ENCODE data around the gene C6orf89. TPM values are rescaled to one million over a fixed set of nuclear protein-coding genes. Genes with fewer than 3 reads are reported as not detected.
"Not testable (repeated sequence)": the region's sequence is repeated elsewhere in the genome, so short reads cannot be mapped to it uniquely, and the experiment has no call there.

Gene C6orf89
- total RNA-seq, 1 experiment from 2014 or later, result 40.1 TPM

GRCh38 chr6:36888115-36888643, 2.4 kb downstream of the C6orf89 start:
- Histone ChIP-seq H2AFZ (no peak overlapping the region), H3K4me2 (no peak overlapping the region), H3K4me1 (replicated peaks; ENCODE audit: insufficient read depth) (peaks cover 19% of the 10 kb centered on the region), H3K9me2 (ENCODE audit: insufficient read depth) (no peaks in the 10 kb centered on the region), H3K4me3 (no peak overlapping the region), H4K20me1 (ENCODE audit: insufficient read depth) (no peaks in the 10 kb centered on the region; the same call in 1 of the 2 replicates), H3F3A (ENCODE audit: insufficient read depth, low read depth) (0 out of 2 replicates have a peak, but pooled peaks cover 6% of the 10 kb centered on the region), H3K79me2 (ENCODE audit: low read depth) (peaks cover 22% of the 10 kb centered on the region), H3K36me3 (ENCODE audit: low read depth) (no peaks in the 10 kb centered on the region), H3K27ac (no peak overlapping the region), H3K27me3 (ENCODE audit: insufficient read depth, low read depth) (no peaks in the 10 kb centered on the region), H3K9me3 (ENCODE audit: insufficient read depth, low read depth) (no peaks in the 10 kb centered on the region)
- TF ChIP-seq CTCF (conservative IDR thresholded peaks at IDR 0.05), result no peak
- TF ChIP-seq EZH2 (IDR thresholded peaks at IDR 0.05; ENCODE audit: low read depth), result no peak
- no peak for DNase-seq
- intact Hi-C loops (cut with micrococcal nuclease; ENCODE audit: unreplicated experiment), result loop anchor here (10.0 kb wide), 1 partner anchor 317 kb away; no protein-coding TSS in a partner anchor
- CTCF ChIA-PET, result no interaction called here
- POLR2A ChIA-PET (ENCODE audit: unreplicated experiment), result no interaction called here
- no TSS peak for BruUV-seq (replicated peaks)

- Histone ChIP-seq H3K4me2 (no peak overlapping the region), H3K27me3 (ENCODE audit: insufficient read depth, low read depth) (no peaks in the 10 kb centered on the region), H3K27ac (no peak overlapping the region), H3K9me3 (ENCODE audit: insufficient read depth, low read depth) (no peaks in the 10 kb centered on the region), H3K4me3 (no peak overlapping the region), H2AFZ (no peak overlapping the region), H3K4me1 (replicated peaks; ENCODE audit: insufficient read depth) (peaks cover 19% of the 10 kb centered on the region), H4K20me1 (ENCODE audit: insufficient read depth) (no peaks in the 10 kb centered on the region; the same call in 1 of the 2 replicates), H3K36me3 (ENCODE audit: low read depth) (no peaks in the 10 kb centered on the region), H3K9me2 (ENCODE audit: insufficient read depth) (no peaks in the 10 kb centered on the region), H3F3A (ENCODE audit: insufficient read depth, low read depth) (0 out of 2 replicates have a peak, but pooled peaks cover 6% of the 10 kb centered on the region), H3K79me2 (ENCODE audit: low read depth) (peaks cover 22% of the 10 kb centered on the region)
- no peak for TF ChIP-seq EZH2 (IDR thresholded peaks at IDR 0.05; ENCODE audit: low read depth)
- no peak for TF ChIP-seq CTCF (conservative IDR thresholded peaks at IDR 0.05)
- DNase-seq, result no peak
- no TSS peak for BruUV-seq (replicated peaks)
- intact Hi-C loops (cut with micrococcal nuclease; ENCODE audit: unreplicated experiment), result loop anchor here (10.0 kb wide), 1 partner anchor 316 kb away; no protein-coding TSS in a partner anchor
- POLR2A ChIA-PET (ENCODE audit: unreplicated experiment), result interaction anchor here (0.6 kb wide), 1 partner anchor 14 kb away, joined by 5 read pairs; the partner anchor contains the start of gene PPIL1
- CTCF ChIA-PET, result interaction anchor here (0.8 kb wide), 1 partner anchor 130 kb away, joined by 3 read pairs; no protein-coding TSS in a partner anchor
These were observed 3.1 kb downstream of the C6orf89 start for GRCh38 chr6:36888654-36889481.

- H3K27ac ChIP-seq, result no peak overlapping the region
- peaks cover 12% of the 10 kb centered on the region; the same call in 1 of the 2 replicates for H3F3A ChIP-seq (ENCODE audit: insufficient read depth, low read depth)
- no peak overlapping the region for H3K4me2 ChIP-seq
- no peaks in the 10 kb centered on the region for H3K9me2 ChIP-seq (ENCODE audit: insufficient read depth)
- peaks cover 14% of the 10 kb centered on the region for H3K4me1 ChIP-seq (replicated peaks; ENCODE audit: insufficient read depth)
- ChIA-PET CTCF (no interaction called here), POLR2A (ENCODE audit: unreplicated experiment) (interaction anchor here (0.6 kb wide), 1 partner anchor 128 kb away, joined by 10 read pairs; no protein-coding TSS in a partner anchor)
- no peaks in the 10 kb centered on the region for H3K9me3 ChIP-seq (ENCODE audit: insufficient read depth, low read depth)
- no peaks in the 10 kb centered on the region for H3K27me3 ChIP-seq (ENCODE audit: insufficient read depth, low read depth)
- TF ChIP-seq EZH2 (IDR thresholded peaks at IDR 0.05; ENCODE audit: low read depth), result no peak
- no peak for TF ChIP-seq CTCF (conservative IDR thresholded peaks at IDR 0.05)
- intact Hi-C loops (cut with micrococcal nuclease; ENCODE audit: unreplicated experiment), result no loop called here
- no peak overlapping the region for H3K4me3 ChIP-seq
- peaks cover 22% of the 10 kb centered on the region for H3K79me2 ChIP-seq (ENCODE audit: low read depth)
- H3K36me3 ChIP-seq (ENCODE audit: low read depth), result no peaks in the 10 kb centered on the region
- no peak for DNase-seq
- BruUV-seq (replicated peaks), result no TSS peak
- H4K20me1 ChIP-seq (ENCODE audit: insufficient read depth), result no peaks in the 10 kb centered on the region; the same call in 1 of the 2 replicates
- no peak overlapping the region for H2AFZ ChIP-seq
These were observed 4.4 kb downstream of the C6orf89 start for GRCh38 chr6:36890112-36890663.

GRCh38 chr6:36891153-36891552, 5.4 kb downstream of the C6orf89 start:
- Histone ChIP-seq H3F3A (ENCODE audit: insufficient read depth, low read depth) (peaks cover 15% of the 10 kb centered on the region; the same call in 1 of the 2 replicates), H3K79me2 (ENCODE audit: low read depth) (peaks cover 21% of the 10 kb centered on the region), H3K4me1 (replicated peaks; ENCODE audit: insufficient read depth) (peaks cover 11% of the 10 kb centered on the region)
- H4K20me1 ChIP-seq (ENCODE audit: insufficient read depth); H3K9me3 ChIP-seq (ENCODE audit: insufficient read depth, low read depth); H3K27ac ChIP-seq; H3K27me3 ChIP-seq (ENCODE audit: insufficient read depth, low read depth); intact Hi-C loops (cut with micrococcal nuclease; ENCODE audit: unreplicated experiment); H3K9me2 ChIP-seq (ENCODE audit: insufficient read depth); H3K36me3 ChIP-seq (ENCODE audit: low read depth); POLR2A ChIA-PET (ENCODE audit: unreplicated experiment); H3K4me2 ChIP-seq; CTCF ChIA-PET; DNase-seq; H2AFZ ChIP-seq; BruUV-seq (replicated peaks); H3K4me3 ChIP-seq: not testable (repeated sequence)
